Mucosa of rectum (tissue), 2 donors: ENCODE data around the gene ISM2.

Source experiments
- H3K27ac ChIP-seq, 2 donors: one replicate each; pipeline ENCODE4 v1.7.0; 2013; ENCODE audit warnings: inconsistent platforms in 2 of 2, low read depth in 2 of 2, low read length in 2 of 2
- H3K27me3 ChIP-seq, 2 donors: one replicate each; pipeline ENCODE4 v1.7.0; 2013; ENCODE audit warnings: low read length in 2 of 2; ENCODE audit not compliant: control insufficient read depth in 2 of 2, insufficient read depth in 2 of 2
- H3K36me3 ChIP-seq, 2 donors: one replicate each; pipeline ENCODE4 v1.7.0; 2013; ENCODE audit warnings: low read length in 2 of 2; ENCODE audit not compliant: control insufficient read depth in 2 of 2, insufficient read depth in 2 of 2
- H3K4me1 ChIP-seq, 2 donors: one replicate each; pipeline ENCODE4 v1.7.0; 2013; ENCODE audit warnings: low read length in 2 of 2, mild to moderate bottlenecking in 1 of 2; ENCODE audit not compliant: control insufficient read depth in 2 of 2, insufficient read depth in 2 of 2
- H3K4me3 ChIP-seq, 2 donors: one replicate each; pipeline ENCODE4 v1.7.0; 2013; ENCODE audit warnings: low read length in 2 of 2
- H3K9ac ChIP-seq, 2 donors: one replicate each; pipeline ENCODE4 v1.7.0; 2013; ENCODE audit warnings: low read length in 2 of 2, low read depth in 1 of 2, mild to moderate bottlenecking in 1 of 2
- H3K9me3 ChIP-seq, 2 donors: one replicate each; pipeline ENCODE4 v1.7.0; 2013; ENCODE audit warnings: low read length in 2 of 2; ENCODE audit not compliant: control insufficient read depth in 2 of 2
- donor health status: healthy.
- donor health status: Normal muscosa, but diverticular disease.

ISM2 gene

DNA sequence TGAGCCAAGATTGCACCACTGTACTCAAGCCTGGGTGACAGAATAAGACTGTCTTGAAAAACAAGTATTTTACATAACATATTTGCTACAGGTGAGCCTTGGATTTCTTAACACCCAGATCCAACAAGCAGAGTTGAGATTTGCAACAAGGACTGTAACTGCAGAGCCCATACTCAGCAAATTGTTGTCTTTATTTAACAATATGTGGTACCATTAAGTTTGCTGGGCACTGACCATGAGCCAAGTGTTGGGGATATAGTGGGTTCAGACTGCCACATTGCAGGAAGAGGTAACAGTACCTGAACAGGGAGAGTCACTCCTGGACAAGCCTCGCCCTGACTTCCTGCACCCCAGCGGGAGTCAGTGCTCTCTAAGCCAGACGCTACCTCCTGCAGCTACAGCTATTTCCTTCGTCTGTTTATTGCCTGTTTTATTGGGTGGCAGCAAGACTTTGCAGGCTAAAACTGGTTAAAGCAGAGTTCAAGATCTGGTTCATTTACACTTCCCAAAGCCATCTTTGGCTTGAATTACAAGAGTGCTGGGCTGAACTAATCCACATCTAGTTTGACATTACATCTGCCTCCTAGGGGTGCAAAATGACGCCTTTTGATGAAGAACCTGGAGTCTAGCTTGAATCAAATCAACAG, 28.3 kb downstream of the ISM2 start:
- Histone ChIP-seq H3K27ac (peak overlapping the region; percentile 11 to 76), H3K27me3 (no peaks in the 10 kb centered on the region), H3K36me3 (peaks cover 30 to 38% of the 10 kb centered on the region in 2 donors)

DNA sequence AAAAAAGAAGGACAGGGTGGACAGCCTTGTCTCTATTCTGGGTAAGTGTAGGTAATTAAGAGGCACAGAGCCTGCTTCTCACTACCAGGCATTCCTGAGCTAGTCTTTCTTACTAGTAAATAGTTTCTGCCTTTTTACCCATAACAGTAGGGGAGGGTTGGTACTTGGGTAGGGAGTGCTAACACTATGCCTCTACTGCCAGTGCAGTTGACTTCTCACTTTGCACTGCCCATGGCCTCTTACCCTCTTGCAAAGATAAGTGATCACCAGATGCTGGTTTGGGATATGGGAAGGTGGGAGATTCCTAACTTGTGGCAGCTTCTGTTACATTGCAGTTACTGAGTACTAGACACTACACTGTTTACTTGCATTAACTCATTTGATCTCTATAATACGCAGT, 29.1 kb downstream of the ISM2 start:
- H3K4me3 ChIP-seq: no peak overlapping the region
- H3K27me3 ChIP-seq: no peaks in the 10 kb centered on the region
- H3K9ac ChIP-seq: no peak overlapping the region
- H3K36me3 ChIP-seq: peaks cover 35 to 46% of the 10 kb centered on the region in 2 donors
- peak overlapping the region in 1 of 2 donors; percentile 76 for H3K27ac ChIP-seq
- peaks cover 0 to 9% of the 10 kb centered on the region in 2 donors for H3K4me1 ChIP-seq
- no peaks in the 10 kb centered on the region for H3K9me3 ChIP-seq

More for the DNA sequence above, 28.3 kb downstream of the ISM2 start:
- H3K9me3 ChIP-seq: no peaks in the 10 kb centered on the region
- no peak overlapping the region for H3K9ac ChIP-seq
- peak overlapping the region in 1 of 2 donors; percentile 23 for H3K4me3 ChIP-seq
- peaks cover 0 to 9% of the 10 kb centered on the region in 2 donors for H3K4me1 ChIP-seq

DNA sequence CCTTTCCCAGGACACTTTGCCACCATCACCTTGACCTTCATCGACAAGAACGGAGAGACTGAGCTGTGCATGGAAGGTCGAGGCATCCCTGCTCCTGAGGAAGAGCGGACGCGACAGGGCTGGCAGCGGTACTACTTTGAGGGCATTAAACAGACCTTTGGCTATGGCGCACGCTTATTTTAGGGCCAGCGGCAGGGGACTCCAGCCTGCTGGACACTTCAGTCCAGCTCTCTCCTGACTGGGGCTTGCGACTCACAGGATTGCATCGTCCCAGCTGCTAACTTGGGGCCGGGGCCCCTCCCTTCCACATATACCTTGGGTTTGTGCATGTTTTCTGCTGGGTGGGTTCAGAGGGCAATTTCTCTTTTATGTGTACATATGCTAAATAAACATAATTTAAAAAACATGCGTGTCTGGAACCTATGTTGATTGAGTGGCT, 29.5 kb downstream of the ISM2 start:
- H3K9me3 ChIP-seq: no peaks in the 10 kb centered on the region
- H3K36me3 ChIP-seq: peaks cover 35 to 49% of the 10 kb centered on the region in 2 donors
- no peak overlapping the region for H3K4me3 ChIP-seq
- H3K9ac ChIP-seq: no peak overlapping the region
- no peaks in the 10 kb centered on the region for H3K27me3 ChIP-seq
- no peak overlapping the region for H3K27ac ChIP-seq
- peaks cover 0 to 9% of the 10 kb centered on the region in 2 donors for H3K4me1 ChIP-seq

DNA sequence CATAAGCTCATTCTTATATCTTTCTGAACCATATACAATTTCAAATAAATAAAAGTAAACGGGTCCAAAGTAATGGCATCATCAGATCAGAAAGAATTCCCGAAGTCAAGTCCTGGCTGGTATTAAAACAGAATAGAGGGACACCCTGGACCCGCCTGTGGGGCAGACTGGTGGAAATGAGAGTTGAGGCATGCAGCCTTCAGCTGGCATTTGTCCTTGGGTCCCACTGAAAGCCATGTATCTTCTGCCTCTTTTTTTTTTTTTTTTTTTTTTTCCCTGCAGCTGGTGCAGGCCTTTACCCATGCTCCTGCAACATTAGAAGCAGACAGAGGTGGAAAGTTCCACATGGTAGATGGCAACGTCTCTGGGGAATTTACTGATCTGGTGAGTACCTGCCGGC, 30.8 kb downstream of the ISM2 start:
- H3K36me3 ChIP-seq: peaks cover 44 to 60% of the 10 kb centered on the region in 2 donors
- no peak overlapping the region for H3K27ac ChIP-seq
- H3K9ac ChIP-seq: no peak overlapping the region
- peaks cover 0 to 9% of the 10 kb centered on the region in 2 donors for H3K4me1 ChIP-seq
- no peaks in the 10 kb centered on the region for H3K9me3 ChIP-seq
- no peak overlapping the region for H3K4me3 ChIP-seq
- H3K27me3 ChIP-seq: no peaks in the 10 kb centered on the region

DNA sequence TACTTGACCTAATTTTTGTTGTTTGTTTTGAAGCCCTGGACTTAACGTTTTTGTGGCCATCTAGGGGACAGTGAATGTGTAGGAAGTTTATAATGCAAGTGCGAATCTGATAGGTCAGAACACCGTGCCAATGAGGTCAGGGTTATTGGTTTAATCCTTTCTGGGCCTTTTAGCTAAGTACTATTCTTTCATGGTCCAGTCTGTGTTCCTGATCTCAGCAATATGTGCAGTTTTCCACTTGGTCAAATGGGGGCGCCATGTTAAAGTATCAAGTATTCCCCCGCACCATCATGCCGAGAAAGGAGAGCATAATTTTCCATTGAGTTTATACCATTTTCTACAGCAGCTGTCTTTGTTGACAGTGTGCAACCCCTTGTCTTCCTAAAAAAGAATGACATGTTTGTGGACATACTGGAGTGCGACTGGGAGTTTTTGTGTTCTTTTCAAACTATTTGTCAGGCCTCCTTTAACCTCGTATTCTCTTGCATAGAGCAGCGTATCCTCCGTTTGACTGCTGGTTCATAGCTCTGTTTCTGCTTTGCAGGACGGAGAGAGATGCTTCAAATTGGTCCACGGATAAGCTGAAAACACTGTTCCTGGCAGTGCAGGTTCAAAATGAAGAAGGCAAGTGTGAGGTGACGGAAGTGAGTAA, 39.4 kb downstream of the ISM2 start:
- H3K36me3 ChIP-seq: peaks cover 34 to 35% of the 10 kb centered on the region in 2 donors
- peak overlapping the region; percentile 24 to 93 for H3K27ac ChIP-seq

DNA sequence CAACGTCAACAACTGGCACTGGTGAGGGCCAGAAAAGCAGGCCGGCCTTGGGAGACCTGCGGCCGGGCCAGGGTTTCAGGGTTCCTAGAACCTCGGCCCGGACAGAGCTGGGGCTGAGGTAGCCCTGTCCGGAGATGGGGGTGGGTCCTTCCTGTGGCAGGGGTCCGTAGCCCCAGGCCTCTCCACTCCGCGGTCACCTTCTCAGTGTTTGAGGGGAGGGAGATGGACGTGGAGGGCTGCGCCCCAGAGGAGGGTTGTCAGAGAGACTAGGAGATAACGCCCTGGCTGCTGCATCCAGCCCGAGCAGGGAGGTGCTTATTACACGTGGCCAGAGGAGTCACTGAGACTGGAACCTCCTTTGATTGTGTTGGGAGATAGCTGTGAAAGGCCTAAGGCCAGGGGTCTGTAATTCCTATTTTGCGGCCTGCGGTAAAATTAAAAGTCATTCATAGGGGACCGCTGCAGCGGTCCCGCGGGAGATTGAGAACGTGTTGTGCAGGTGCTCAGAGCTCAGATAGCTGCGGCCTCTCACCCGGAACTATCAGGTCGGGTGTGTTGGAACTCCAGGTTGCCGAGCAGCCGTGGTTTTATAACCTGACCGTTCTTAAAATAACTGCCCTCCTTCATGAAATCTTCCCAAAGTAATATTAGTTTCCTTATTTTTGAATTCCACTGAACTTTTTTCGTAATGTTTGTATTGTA, 40.2 kb downstream of the ISM2 start:
- Histone ChIP-seq H3K4me1 (peaks cover 18 to 25% of the 10 kb centered on the region in 2 donors), H3K4me3 (peak overlapping the region; percentile 97 to 99), H3K9ac (peak overlapping the region; percentile 88 to 95), H3K9me3 (no peaks in the 10 kb centered on the region), H3K27me3 (no peaks in the 10 kb centered on the region), H3K36me3 (peaks cover 29 to 32% of the 10 kb centered on the region in 2 donors), H3K27ac (peak overlapping the region; percentile 93 to 95)

More for the DNA sequence above, 39.4 kb downstream of the ISM2 start:
- Histone ChIP-seq H3K4me1 (peaks cover 18 to 25% of the 10 kb centered on the region in 2 donors), H3K4me3 (peak overlapping the region; percentile 97 to 99), H3K27me3 (no peaks in the 10 kb centered on the region), H3K9ac (peak overlapping the region; percentile 88 to 95), H3K9me3 (no peaks in the 10 kb centered on the region)

DNA sequence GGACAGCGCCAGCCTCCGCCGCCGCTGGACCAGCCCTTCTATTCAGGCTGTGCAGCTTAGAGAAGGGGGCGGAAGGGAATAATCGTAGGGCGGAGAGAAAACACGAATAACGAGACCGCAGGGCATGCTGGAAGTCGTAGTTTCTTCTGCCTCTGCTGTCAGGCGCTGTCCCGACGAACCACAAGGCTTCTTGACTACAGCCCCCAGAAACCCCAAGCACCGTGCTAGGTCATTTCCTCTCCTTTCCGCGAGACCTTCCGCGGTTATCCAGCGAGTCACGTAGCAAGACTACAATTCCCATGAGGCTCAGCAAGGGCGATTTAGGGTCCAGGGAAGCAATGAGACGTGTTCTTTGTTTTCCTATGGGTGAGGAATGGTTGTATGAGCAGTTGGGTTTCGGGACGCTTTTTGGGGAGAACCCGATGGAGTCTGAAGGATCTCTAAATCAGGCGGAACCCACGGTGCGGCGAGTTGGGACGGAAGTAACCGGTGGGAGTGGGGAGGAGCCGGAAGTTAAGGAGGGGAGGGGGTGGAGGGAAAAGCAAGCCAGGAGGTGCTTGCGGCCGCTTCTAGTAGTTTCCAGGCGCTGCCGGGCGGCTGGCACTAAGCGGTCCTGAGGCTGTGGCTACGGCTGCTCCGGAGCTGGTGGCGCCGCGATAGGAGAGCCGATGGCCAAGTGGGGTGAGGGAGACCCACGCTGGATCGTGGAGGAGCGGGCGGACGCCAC, 40.9 kb downstream of the ISM2 start, which contains the start of the genes AHSA1 and VIPAS39:
AHSA1 (plus strand) TSS at position 572 of the 727 bp plus-strand sequence; CDS start at position 669, 97 bp downstream.
VIPAS39 (minus strand) TSS at position 80 of the 727 bp plus-strand sequence. CDS start 3,499 bp downstream, outside the sequence.
- Histone ChIP-seq H3K9ac (peak within 1 kb of the TSS; percentile 88 to 95), H3K27me3 (no peaks in the 10 kb centered on the region), H3K27ac (peak within 1 kb of the TSS; percentile 93 to 95), H3K4me1 (peaks cover 18 to 25% of the 10 kb centered on the region in 2 donors), H3K4me3 (peak within 1 kb of the TSS; percentile 97 to 99), H3K36me3 (peaks cover 26 to 31% of the 10 kb centered on the region in 2 donors), H3K9me3 (no peaks in the 10 kb centered on the region)

DNA sequence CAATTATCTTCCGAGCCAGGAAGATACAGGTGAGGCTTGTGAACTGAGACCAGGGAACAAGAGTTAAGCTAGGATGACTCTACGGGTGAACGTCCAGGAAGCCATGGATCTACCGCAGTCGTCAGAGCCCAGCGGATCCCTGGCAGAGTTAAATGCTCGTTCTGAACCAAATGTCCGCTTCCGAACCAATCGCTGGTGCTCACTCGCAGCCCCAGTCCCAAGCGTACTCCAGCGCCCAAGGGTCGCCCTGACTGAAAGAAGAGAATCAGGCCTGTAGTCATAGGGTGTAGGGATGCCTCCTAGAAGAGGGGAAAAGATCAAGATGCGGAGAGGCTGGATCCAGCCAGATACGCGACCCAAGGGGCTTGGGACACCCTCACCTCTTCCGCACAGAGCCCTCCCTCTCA, 41.5 kb downstream of the ISM2 start:
- H3K27ac ChIP-seq: peak overlapping the region; percentile 93 to 95
- H3K9ac ChIP-seq: peak overlapping the region; percentile 88 to 92
- H3K4me3 ChIP-seq: peak overlapping the region; percentile 97 to 99
- H3K36me3 ChIP-seq: peaks cover 20 to 27% of the 10 kb centered on the region in 2 donors
- H3K9me3 ChIP-seq: no peaks in the 10 kb centered on the region
- H3K4me1 ChIP-seq: peaks cover 18 to 25% of the 10 kb centered on the region in 2 donors
- no peaks in the 10 kb centered on the region for H3K27me3 ChIP-seq

DNA sequence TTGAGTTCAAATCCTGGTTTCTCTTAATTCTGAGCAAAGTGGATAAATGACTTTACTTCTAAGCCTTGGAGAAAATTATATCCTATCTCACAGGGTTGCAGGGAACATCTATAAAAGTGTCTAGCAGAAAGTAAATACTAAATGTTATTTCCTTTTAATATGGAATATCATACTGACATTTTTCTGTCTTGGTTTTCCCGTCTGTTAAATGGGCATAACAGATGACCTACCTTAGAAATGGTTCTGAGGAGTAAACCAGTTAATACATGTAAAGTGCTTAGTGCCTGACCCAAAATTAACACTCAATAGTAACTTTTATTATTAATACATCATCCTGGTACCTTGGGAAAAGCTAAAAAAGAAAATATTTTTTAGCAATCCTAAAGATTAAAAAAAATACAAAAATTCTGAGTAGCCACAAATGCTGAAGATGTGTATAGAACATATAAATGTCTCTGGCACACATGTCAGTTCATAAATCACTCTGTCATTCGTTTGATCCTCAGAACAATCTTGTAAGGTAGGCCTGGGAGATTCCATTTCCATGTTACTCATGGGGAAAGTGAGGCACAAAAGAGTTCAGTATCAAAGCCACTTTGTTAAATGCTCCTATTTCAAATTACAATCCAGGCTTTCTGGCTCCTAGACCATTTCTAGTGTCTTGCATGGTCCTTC, 42.5 kb downstream of the ISM2 start:
- Histone ChIP-seq H3K27ac (no peak overlapping the region), H3K9me3 (no peaks in the 10 kb centered on the region), H3K27me3 (no peaks in the 10 kb centered on the region), H3K4me1 (peaks cover 18 to 25% of the 10 kb centered on the region in 2 donors), H3K4me3 (peak overlapping the region in 1 of 2 donors; percentile 97), H3K9ac (peak overlapping the region in 1 of 2 donors; percentile 88), H3K36me3 (peaks cover 16 to 28% of the 10 kb centered on the region in 2 donors)
